ENCODE results near the gene UBALD1. TPM values are rescaled to one million over a fixed set of nuclear protein-coding genes. Genes with fewer than 3 reads are reported as not detected.

UBALD1 gene
- total RNA-seq: 4.1 and 7.3 TPM in 2 replicates

GRCh38 chr16:4614571-4615383, at the start of gene UBALD1:
Gene UBALD1 (minus strand): TSS chr16:4614888. CDS start chr16:4614797, 91 bp downstream.

DNA sequence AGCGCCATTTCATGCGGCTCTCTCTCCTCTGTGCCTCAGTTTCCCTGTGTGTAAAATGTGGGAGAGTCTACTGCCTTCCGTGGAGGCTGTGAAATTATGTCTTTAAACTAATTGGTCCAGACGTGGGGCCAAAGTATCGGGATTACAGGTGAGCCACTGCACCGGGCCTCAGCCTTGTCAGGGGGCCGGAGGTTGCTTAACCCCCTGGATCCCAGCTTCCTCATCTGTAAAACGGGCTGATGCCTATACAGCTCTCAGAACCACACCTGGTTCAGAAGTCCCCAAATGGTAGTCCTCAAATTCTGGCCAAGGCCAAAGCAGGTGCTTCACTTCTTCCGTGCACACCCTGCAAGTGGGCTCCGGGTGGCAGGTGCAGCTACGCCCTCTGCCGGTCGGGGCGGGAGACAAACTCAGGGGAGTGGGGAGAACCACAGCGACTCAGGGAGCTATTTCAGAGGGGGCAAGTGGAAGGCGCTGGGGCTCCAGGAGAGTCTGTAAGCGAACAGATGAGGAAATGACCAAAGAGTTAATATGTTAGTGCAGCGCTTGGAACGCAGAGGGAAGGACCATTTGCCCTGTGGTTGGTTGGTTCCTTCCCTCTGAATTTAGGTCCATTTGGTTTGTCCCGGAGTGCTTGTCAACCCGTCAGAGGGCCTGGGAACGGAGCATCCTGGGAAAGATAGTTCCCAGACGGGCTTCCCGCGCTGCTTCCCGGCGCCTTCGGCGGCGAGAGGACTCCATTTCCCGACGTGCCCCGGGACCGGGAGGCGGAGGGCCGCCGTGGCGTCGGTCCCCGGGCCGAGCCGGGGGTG, 9.5 kb upstream of the UBALD1 start, which contains the start of gene MGRN1:
TSS of gene MGRN1 (plus strand) at position 812 of the 812 bp plus-strand sequence. CDS start 135 bp downstream, outside the sequence.

Other genes starting within 250 kb of the UBALD1 start
- gene VASN, start 243.0 kb downstream of the UBALD1 start, total RNA-seq: 4.4 and 11.5 TPM in 2 replicates
- 6.8 and 12.8 TPM in 2 replicates for gene CORO7, start 198.3 kb downstream of the UBALD1 start, total RNA-seq
- 80.7 and 89.6 TPM in 2 replicates for gene DNAJA3, start 189.0 kb downstream of the UBALD1 start, total RNA-seq
- gene NMRAL1, start 140.3 kb downstream of the UBALD1 start, total RNA-seq: 35.7 and 52.3 TPM in 2 replicates
- gene HMOX2, start 138.5 kb downstream of the UBALD1 start, total RNA-seq: 72.2 and 73.1 TPM in 2 replicates
- gene CDIP1, start 76.1 kb downstream of the UBALD1 start, total RNA-seq: 12.0 and 33.5 TPM in 2 replicates
- gene C16orf96, start 58.5 kb downstream of the UBALD1 start, total RNA-seq: under 0.01 and 0.14 TPM in 2 replicates
- gene MGRN1, start 9.9 kb upstream of the UBALD1 start, total RNA-seq: 11.3 and 34.5 TPM in 2 replicates
- 22.2 and 23.6 TPM in 2 replicates for gene NUDT16L1, start 78.7 kb upstream of the UBALD1 start, total RNA-seq
- 11.6 and 20.2 TPM in 2 replicates for gene ANKS3, start 119.4 kb upstream of the UBALD1 start, total RNA-seq
- gene DNAAF8, start 119.6 kb upstream of the UBALD1 start, total RNA-seq: under 0.01 and 0.28 TPM in 2 replicates
- gene ZNF500, start 152.3 kb upstream of the UBALD1 start, total RNA-seq: 5.8 and 8.0 TPM in 2 replicates
- not detected in 2 replicates for gene SEPTIN12, start 173.5 kb upstream of the UBALD1 start, total RNA-seq
- gene SMIM22, start 180.5 kb upstream of the UBALD1 start, total RNA-seq: 2.1 and 5.8 TPM in 2 replicates
- gene ROGDI, start 187.7 kb upstream of the UBALD1 start, total RNA-seq: 10.9 and 20.9 TPM in 2 replicates
- 40.7 and 68.3 TPM in 2 replicates for gene GLYR1, start 232.4 kb upstream of the UBALD1 start, total RNA-seq
- gene UBN1, start 232.6 kb upstream of the UBALD1 start, total RNA-seq: 33.2 and 44.3 TPM in 2 replicates